WTC11 (cell line): ENCODE results near the gene GARNL3. TPM values are rescaled to one million over a fixed set of nuclear protein-coding genes. Genes with fewer than 3 reads are reported as not detected.

Experiments
- ATAC-seq: fragments of 200-7000 bp; cut with Tn5 transposase; 2 replicates; pipeline ENCODE4 v1.10.0; 2021; ENCODE audit warnings: mild to moderate bottlenecking, moderate library complexity
- CTCF ChIA-PET: fragments of 300-600 bp; sonication (Branson Sonifier 250); formaldehyde crosslinking; loops from one replicate; lab custom pipeline; 2021; ENCODE audit warnings: antibody characterized with exemption; lab: Charles Lee
- POLR2A ChIA-PET: fragments of 350-600 bp; sonication (Branson Sonifier 250); formaldehyde crosslinking; loops from one replicate; lab custom pipeline; 2021; ENCODE audit warnings: antibody characterized with exemption; lab: Charles Lee
- DNase-seq: peaks from one replicate; pipeline ENCODE4 v3.0.0; 2021; ENCODE audit warnings: low spot score
- H3K27ac Mint-ChIP-seq: 2 replicates; pipeline ENCODE4 v1.8.0; 2021; ENCODE audit warnings: mixed read lengths
- H3K27me3 Mint-ChIP-seq: 2 replicates; pipeline ENCODE4 v1.8.0; 2021; ENCODE audit warnings: low read depth, mild to moderate bottlenecking, moderate library complexity, mixed read lengths
- H3K36me3 Mint-ChIP-seq: 2 replicates; pipeline ENCODE4 v1.8.0; 2021; ENCODE audit warnings: mixed read lengths
- H3K4me1 Mint-ChIP-seq: 2 replicates; pipeline ENCODE4 v1.8.0; 2022; ENCODE audit warnings: mixed read lengths
- H3K4me3 Mint-ChIP-seq: 2 replicates; pipeline ENCODE4 v1.8.0; 2021; ENCODE audit warnings: mild to moderate bottlenecking, moderate library complexity, mixed read lengths
- H3K9me3 Mint-ChIP-seq: 2 replicates; pipeline ENCODE4 v1.8.0; 2021; ENCODE audit warnings: mixed read lengths
- ATF6 ChIP-seq: sonication (generic); formaldehyde crosslinking; IDR thresholded peaks from 2 replicates; pipeline ENCODE4 v1.8.1; 2023; ENCODE audit warnings: mild to moderate bottlenecking, missing genetic modification reagents
- E2F4 ChIP-seq: sonication (generic); formaldehyde crosslinking; IDR thresholded peaks from 2 replicates; pipeline ENCODE4 v1.8.1; 2022; ENCODE audit warnings: low read depth, mild to moderate bottlenecking, moderate library complexity, missing genetic modification reagents, borderline replicate concordance
- ELF4 ChIP-seq: sonication (generic); formaldehyde crosslinking; IDR thresholded peaks from 2 replicates; pipeline ENCODE4 v1.8.1; 2022; ENCODE audit warnings: low read depth, mild to moderate bottlenecking, moderate library complexity, missing genetic modification reagents
- ETV6 ChIP-seq: sonication (generic); formaldehyde crosslinking; IDR thresholded peaks from 2 replicates; pipeline ENCODE4 v1.8.1; 2022; ENCODE audit warnings: mild to moderate bottlenecking, missing genetic modification reagents
- GABPB1 ChIP-seq: sonication (generic); formaldehyde crosslinking; IDR thresholded peaks from 2 replicates; pipeline ENCODE4 v1.8.1; 2023; ENCODE audit warnings: mild to moderate bottlenecking, missing genetic modification reagents
- MXD4 ChIP-seq: fragments of 250-450 bp; sonication (Bioruptor Pico); IDR thresholded peaks from 2 replicates; pipeline ENCODE4 v1.8.0; 2021; ENCODE audit warnings: mild to moderate bottlenecking, moderate library complexity, borderline replicate concordance
- RORB ChIP-seq: fragments of 250-450 bp; sonication (Bioruptor Pico); IDR thresholded peaks from 2 replicates; pipeline ENCODE4 v1.9.0; 2021; ENCODE audit warnings: mild to moderate bottlenecking
- STAT6 ChIP-seq: sonication (generic); formaldehyde crosslinking; conservative IDR thresholded peaks from 2 replicates; pipeline ENCODE4 v1.8.1; 2023; ENCODE audit warnings: mild to moderate bottlenecking, low read depth, missing genetic modification reagents, moderate library complexity
- ZMAT4 ChIP-seq: fragments of 250-450 bp; sonication (Bioruptor Pico); IDR thresholded peaks from 2 replicates; pipeline ENCODE4 v1.9.0; 2021; ENCODE audit warnings: mild to moderate bottlenecking
- ZNF138 ChIP-seq: sonication (generic); formaldehyde crosslinking; conservative IDR thresholded peaks from 2 replicates; pipeline ENCODE4 v1.8.1; 2022; ENCODE audit warnings: mild to moderate bottlenecking, moderate library complexity, missing genetic modification reagents
- ZNF281 ChIP-seq: sonication (generic); formaldehyde crosslinking; IDR thresholded peaks from 2 replicates; pipeline ENCODE4 v1.8.0; 2023; ENCODE audit warnings: mild to moderate bottlenecking, missing genetic modification reagents
- ZNF423 ChIP-seq: fragments of 250-450 bp; sonication (Bioruptor Pico); IDR thresholded peaks from 2 replicates; pipeline ENCODE4 v2.1.2; 2022; ENCODE audit warnings: mild to moderate bottlenecking, moderate library complexity
- total RNA-seq: library from RNA; stranded (reverse); gene quantifications from 3 replicates; pipeline ENCODE4 v1.2.3, GENCODE V29; 2021
- TF ChIP-seq, protein P1 (sequence below): sonication (generic); formaldehyde crosslinking; IDR thresholded peaks from 2 replicates; pipeline ENCODE4 v1.8.0; 2022; ENCODE audit warnings: mild to moderate bottlenecking, missing genetic modification reagents
- TF ChIP-seq, protein P2 (sequence below): sonication (generic); formaldehyde crosslinking; IDR thresholded peaks from 2 replicates; pipeline ENCODE4 v1.8.0; 2022; ENCODE audit warnings: mild to moderate bottlenecking, missing genetic modification reagents
- TF ChIP-seq, protein P3 (sequence below): sonication (generic); formaldehyde crosslinking; IDR thresholded peaks from 2 replicates; pipeline ENCODE4 v1.8.0; 2023; ENCODE audit warnings: missing genetic modification reagents
- TF ChIP-seq, protein P4 (sequence below): sonication (generic); formaldehyde crosslinking; IDR thresholded peaks from 2 replicates; pipeline ENCODE4 v1.8.1; 2023; ENCODE audit warnings: mild to moderate bottlenecking, missing genetic modification reagents
- TF ChIP-seq, protein P5 (sequence below): sonication (generic); formaldehyde crosslinking; IDR thresholded peaks from 2 replicates; pipeline ENCODE4 v1.8.0; 2022; ENCODE audit warnings: missing genetic modification reagents
- TF ChIP-seq, protein P6 (sequence below): fragments of 250-450 bp; sonication (Bioruptor Pico); IDR thresholded peaks from 2 replicates; pipeline ENCODE4 v1.9.0; 2021; ENCODE audit warnings: moderate library complexity, mild to moderate bottlenecking, inconsistent platforms, borderline replicate concordance

Gene GARNL3
- total RNA-seq, 1 experiment from 2014 or later = 17.8 TPM

DNA sequence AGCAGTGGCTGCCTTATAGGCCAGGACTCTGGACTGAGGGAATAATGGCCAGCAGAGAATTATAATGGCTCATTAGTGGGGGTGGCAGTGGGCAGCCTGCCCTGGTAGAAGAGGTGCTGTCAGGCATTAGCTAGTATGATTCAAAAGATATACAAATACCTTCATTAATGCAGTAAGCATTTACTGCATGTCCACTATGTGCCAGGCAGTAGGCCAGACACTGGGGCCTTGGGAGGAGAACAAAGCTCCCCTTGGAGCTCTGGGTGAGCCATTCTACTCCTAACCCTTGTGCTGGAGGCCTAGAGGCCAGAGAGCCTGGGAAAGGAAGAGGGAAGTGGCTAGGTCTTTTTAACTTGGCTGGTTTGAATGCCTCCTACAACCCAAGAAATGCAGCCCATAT lies 2.0 kb upstream of the GARNL3 start (continued):
- TF ChIP-seq ZNF281 = no peak

DNA sequence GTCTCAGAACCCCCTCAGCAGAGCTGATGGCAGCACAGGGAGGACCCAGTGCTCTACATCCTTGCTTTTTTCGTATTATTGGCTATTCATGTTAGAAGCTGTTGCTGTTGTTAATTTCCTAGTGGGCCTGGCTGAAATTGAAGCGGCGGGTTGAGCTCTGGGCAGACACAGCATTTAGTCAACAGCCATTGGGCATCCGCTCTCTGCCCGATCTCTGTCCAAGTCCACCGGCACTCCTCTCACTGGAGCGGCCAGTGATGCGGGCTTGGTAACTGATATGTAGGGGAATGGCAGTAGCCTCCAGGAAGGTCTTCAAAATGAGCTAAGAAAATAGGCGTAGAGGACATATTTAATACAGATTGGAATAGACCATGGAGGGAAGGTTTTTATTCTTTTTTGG lies 1.3 kb upstream of the GARNL3 start:
- ChIA-PET POLR2A (no interaction called here), CTCF (interaction anchor here (1.5 kb wide), 1 partner anchor 39 kb away, joined by 6 read pairs; no protein-coding TSS in a partner anchor)
- Mint-ChIP-seq H3K27me3 (no peaks in the 10 kb centered on the region), H3K4me1 (peaks cover 24% of the 10 kb centered on the region), H3K36me3 (peaks cover 7% of the 10 kb centered on the region; the same call in 1 of the 2 replicates), H3K9me3 (no peaks in the 10 kb centered on the region), H3K27ac (peak overlapping the region; percentile 9; the same call in 1 of the 2 replicates), H3K4me3 (no peak overlapping the region)
- ATAC-seq (no peak), DNase-seq (no peak)
- TF ChIP-seq RORB (CRISPR knock-in tag) (no peak), MXD4 (CRISPR knock-in tag) (no peak), ZNF138 (CRISPR knock-in tag) (no peak), ZMAT4 (CRISPR knock-in tag) (no peak), E2F4 (CRISPR knock-in tag) (no peak), ELF4 (no peak), ZNF423 (CRISPR knock-in tag) (no peak), ETV6 (no peak), STAT6 (no peak), ATF6 (CRISPR knock-in tag) (no peak), GABPB1 (CRISPR knock-in tag) (no peak)
- TF ChIP-seq, protein P1, sequence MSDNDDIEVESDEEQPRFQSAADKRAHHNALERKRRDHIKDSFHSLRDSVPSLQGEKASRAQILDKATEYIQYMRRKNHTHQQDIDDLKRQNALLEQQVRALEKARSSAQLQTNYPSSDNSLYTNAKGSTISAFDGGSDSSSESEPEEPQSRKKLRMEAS = no peak
- TF ChIP-seq, protein P2, sequence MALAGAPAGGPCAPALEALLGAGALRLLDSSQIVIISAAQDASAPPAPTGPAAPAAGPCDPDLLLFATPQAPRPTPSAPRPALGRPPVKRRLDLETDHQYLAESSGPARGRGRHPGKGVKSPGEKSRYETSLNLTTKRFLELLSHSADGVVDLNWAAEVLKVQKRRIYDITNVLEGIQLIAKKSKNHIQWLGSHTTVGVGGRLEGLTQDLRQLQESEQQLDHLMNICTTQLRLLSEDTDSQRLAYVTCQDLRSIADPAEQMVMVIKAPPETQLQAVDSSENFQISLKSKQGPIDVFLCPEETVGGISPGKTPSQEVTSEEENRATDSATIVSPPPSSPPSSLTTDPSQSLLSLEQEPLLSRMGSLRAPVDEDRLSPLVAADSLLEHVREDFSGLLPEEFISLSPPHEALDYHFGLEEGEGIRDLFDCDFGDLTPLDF (CRISPR knock-in tag) = no peak
- TF ChIP-seq, protein P3, sequence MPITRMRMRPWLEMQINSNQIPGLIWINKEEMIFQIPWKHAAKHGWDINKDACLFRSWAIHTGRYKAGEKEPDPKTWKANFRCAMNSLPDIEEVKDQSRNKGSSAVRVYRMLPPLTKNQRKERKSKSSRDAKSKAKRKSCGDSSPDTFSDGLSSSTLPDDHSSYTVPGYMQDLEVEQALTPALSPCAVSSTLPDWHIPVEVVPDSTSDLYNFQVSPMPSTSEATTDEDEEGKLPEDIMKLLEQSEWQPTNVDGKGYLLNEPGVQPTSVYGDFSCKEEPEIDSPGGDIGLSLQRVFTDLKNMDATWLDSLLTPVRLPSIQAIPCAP (CRISPR knock-in tag) = no peak
- TF ChIP-seq, protein P4, sequence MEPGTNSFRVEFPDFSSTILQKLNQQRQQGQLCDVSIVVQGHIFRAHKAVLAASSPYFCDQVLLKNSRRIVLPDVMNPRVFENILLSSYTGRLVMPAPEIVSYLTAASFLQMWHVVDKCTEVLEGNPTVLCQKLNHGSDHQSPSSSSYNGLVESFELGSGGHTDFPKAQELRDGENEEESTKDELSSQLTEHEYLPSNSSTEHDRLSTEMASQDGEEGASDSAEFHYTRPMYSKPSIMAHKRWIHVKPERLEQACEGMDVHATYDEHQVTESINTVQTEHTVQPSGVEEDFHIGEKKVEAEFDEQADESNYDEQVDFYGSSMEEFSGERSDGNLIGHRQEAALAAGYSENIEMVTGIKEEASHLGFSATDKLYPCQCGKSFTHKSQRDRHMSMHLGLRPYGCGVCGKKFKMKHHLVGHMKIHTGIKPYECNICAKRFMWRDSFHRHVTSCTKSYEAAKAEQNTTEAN (CRISPR knock-in tag) = no peak
- TF ChIP-seq, protein P5, sequence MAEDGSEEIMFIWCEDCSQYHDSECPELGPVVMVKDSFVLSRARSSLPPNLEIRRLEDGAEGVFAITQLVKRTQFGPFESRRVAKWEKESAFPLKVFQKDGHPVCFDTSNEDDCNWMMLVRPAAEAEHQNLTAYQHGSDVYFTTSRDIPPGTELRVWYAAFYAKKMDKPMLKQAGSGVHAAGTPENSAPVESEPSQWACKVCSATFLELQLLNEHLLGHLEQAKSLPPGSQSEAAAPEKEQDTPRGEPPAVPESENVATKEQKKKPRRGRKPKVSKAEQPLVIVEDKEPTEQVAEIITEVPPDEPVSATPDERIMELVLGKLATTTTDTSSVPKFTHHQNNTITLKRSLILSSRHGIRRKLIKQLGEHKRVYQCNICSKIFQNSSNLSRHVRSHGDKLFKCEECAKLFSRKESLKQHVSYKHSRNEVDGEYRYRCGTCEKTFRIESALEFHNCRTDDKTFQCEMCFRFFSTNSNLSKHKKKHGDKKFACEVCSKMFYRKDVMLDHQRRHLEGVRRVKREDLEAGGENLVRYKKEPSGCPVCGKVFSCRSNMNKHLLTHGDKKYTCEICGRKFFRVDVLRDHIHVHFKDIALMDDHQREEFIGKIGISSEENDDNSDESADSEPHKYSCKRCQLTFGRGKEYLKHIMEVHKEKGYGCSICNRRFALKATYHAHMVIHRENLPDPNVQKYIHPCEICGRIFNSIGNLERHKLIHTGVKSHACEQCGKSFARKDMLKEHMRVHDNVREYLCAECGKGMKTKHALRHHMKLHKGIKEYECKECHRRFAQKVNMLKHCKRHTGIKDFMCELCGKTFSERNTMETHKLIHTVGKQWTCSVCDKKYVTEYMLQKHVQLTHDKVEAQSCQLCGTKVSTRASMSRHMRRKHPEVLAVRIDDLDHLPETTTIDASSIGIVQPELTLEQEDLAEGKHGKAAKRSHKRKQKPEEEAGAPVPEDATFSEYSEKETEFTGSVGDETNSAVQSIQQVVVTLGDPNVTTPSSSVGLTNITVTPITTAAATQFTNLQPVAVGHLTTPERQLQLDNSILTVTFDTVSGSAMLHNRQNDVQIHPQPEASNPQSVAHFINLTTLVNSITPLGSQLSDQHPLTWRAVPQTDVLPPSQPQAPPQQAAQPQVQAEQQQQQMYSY (CRISPR knock-in tag) = no peak
- TF ChIP-seq, protein P6, sequence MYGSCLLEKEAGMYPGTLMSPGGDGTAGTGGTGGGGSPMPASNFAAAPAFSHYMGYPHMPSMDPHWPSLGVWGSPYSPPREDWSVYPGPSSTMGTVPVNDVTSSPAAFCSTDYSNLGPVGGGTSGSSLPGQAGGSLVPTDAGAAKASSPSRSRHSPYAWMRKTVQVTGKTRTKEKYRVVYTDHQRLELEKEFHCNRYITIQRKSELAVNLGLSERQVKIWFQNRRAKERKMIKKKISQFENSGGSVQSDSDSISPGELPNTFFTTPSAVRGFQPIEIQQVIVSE (CRISPR knock-in tag) = no peak
